ELR (cell line): ENCODE data around the gene NPTX2.

Experiments used
- DNase-seq: peaks from one replicate; pipeline ENCODE4 v3.0.0-alpha.2; 2015; ENCODE audit warnings: low read depth

NPTX2 gene

GRCh38 chr7:98619450-98620321, 2.6 kb downstream of the NPTX2 start:
- no peak for DNase-seq

DNA sequence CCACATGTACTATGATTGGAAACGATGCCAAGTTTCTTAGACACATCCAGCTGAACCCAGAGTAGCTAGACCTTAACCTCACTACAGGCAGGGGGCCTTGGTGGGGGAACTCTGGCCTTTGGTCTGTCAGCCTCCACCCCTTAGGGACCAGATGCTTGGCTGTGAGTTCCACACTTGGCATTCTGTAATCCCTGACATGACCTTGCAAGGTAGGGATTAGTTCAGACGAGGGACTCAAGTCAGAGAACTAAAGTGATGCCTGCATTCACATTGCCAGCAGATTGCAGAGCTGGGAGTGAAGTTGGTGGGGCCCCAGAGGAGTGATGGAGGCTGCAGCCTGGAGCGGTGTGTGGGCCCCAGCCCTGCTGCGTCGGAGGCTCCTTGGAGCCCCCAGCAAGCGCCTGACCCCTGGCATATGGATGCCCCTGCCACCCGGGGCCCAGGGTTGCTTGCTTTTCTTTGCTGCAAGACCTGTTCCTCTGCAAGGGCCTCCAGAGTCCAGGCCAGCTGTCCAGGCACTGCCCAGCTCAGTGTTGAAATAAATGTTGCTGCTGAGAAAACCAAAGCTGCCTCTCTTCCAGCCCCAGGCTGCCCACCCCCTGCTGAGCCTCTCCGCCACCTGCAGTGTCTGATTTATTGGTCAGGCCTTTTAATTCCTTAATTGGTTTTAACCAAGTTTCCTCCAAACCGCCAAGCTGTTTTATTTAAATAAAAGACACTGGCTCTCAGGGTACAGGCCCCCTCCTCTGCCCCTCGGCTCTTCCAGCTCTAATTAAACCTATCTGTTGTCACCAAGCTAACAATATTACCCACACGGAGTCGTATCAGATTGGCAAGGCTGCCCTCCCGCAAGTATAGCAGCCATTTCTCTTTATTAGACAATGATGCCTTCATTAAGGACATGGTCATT, 4.7 kb downstream of the NPTX2 start:
- DNase-seq: no peak

GRCh38 chr7:98622926-98623325, 5.8 kb downstream of the NPTX2 start:
- no peak for DNase-seq

DNA sequence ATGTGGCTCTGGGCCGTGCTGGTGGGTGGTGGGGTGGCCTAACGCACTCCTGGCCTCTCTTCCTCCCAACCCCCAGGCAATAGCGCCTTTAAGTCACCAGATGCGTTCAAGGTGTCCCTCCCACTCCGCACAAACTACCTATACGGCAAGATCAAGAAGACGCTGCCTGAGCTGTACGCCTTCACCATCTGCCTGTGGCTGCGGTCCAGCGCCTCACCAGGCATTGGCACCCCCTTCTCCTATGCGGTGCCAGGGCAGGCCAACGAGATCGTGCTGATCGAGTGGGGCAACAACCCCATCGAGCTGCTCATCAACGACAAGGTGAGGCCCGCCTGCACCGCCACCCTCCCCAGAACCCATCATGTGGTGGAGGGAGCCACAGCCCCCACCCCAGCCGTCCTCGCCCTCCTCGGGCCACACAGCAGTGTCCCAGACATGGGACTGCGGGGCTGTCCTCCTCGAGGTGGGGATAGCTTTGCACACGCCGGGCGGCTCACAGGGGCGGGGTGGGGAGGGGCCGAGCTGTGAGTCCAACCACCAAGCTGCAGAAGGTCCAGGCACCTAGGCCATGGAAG, 7.8 kb downstream of the NPTX2 start:
- DNase-seq: no peak

DNA sequence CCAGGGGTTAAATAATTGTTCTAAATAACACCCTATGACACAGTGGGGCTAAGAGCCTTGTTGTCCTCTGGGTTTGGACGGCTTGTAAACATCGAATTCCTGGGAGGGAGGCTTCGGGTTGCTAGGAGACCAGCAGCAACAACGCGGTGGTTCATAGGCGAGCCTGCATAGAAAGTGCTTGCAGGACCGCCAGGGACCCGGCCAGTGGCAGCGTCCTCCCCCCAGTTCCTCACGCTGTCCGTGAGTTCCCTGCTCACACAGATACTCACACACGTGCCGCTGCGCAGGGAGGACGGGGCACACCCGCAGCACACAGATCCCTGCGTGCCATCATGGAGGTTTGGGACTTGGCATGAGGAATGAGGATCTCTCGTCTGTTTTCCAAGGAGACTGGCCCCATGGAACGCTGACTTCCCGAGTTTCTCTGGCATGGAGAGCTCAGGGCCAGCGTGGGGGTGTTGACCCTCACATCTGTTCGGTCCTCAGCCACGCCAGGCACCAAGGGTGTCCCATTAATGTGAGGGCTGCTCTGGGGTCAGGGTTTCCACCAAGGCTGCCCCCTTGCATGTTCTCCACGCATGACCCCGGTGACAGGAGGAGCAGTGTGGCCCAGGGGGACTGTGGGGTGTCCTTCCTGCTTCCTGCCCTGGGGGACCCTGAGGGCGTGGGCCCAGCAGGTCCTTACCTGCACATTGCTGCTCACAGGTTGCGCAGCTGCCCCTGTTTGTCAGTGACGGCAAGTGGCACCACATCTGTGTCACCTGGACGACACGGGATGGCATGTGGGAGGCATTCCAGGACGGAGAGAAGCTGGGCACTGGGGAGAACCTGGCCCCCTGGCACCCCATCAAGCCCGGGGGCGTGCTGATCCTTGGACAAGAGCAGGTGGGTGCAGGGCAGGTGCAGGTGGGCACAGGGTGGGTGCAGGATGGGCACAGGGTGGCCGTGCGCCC, 9.7 kb downstream of the NPTX2 start:
- no peak for DNase-seq

- no peak for DNase-seq
Measured at GRCh38 chr7:98627413-98627790, 10.3 kb downstream of the NPTX2 start.

DNA sequence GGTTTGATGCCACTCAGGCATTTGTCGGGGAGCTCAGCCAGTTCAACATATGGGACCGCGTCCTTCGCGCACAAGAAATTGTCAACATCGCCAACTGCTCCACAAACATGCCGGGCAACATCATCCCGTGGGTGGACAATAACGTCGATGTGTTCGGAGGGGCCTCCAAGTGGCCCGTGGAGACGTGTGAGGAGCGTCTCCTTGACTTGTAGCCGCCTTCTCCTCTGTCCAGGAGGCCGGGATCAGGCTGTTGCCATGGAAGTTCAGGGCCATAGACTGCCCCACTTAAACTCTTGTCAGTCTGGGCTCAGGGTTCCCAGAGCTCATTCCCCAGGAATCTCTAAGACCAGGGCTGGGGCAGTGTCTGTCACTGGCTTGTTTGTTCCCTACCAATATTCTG, 11.3 kb downstream of the NPTX2 start:
- DNase-seq: no peak

DNA sequence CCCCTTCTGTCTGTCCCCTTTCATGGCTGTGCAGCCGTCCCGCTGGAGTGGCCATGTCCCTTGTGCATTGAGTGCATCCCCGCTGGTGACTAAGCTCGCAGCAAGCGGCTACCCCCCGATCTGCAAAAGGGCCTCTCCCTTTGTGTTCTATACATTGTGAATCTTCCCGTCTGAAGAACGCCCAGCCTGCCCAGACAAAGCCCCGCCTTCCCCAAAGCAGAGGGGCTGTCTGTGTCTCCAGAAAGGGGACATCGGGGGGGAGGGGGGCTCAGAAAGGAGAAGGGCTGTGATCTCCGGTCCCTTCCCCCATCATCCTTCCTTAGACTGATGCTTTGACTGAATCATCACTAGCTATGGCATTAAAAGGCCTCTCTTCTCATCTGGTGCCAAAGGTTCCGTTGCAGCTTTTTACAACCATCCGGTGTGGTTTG, 11.9 kb downstream of the NPTX2 start:
- no peak for DNase-seq

DNA sequence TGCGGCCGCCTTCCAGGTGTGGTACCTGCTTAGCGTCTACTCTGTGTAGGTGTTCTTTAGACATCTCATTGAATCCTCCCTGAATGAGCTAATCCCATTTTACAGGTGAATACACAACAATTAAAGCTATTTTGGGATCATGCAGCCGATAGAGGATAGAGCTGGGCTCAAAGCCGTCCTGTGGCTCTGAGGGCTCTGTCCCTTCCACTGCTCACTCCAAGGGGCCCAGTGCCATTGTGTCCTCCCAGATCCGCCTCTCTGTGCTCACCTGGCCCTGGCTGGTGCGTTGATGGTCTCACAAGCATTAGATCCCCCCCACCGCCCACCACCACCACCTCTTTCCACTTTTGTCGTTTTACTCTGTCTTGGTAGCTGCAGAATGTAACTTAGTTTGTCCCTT, 13.1 kb downstream of the NPTX2 start:
- no peak for DNase-seq

DNA sequence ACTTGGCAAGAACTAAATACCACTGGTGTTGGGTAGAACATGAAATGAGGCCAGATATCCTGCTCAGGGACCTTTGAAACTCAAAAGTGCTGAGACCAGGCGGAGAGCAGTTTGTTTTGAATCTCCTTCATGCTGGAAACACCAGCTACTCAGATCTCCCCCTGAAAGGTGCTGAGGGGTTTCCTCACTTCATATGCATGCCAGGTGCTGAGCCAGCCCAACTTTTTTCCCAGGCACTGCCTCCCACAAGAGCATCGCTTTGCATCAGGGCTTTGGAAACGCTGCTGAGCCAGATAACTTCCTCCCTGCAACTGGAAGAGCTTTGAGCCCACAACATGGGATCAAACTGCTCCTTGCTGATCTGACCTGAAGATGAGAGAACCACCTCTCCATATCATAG, 13.7 kb downstream of the NPTX2 start:
- DNase-seq: no peak

GRCh38 chr7:98638853-98639252, 21.8 kb downstream of the NPTX2 start:
- DNase-seq: no peak

DNA sequence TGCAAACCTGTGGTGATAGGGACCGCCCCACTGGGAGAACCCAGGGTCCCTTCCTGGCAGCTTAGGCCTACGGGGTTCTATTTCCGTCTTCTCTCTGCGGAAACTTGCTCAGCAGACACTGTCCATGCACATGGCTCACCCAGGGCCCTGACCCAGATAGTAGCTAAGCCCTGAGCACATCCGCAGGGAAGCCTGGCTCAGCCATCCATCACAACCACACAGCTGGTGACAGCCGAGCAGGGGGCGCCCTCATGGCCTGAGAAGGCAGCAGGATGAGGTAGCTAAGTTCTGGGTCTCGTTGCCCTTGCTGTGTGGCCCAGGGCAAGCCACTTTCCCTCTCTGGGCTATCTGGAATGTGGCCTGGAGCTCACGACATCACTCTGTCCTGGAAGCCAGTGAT, 23.3 kb downstream of the NPTX2 start:
- DNase-seq: no peak

DNA sequence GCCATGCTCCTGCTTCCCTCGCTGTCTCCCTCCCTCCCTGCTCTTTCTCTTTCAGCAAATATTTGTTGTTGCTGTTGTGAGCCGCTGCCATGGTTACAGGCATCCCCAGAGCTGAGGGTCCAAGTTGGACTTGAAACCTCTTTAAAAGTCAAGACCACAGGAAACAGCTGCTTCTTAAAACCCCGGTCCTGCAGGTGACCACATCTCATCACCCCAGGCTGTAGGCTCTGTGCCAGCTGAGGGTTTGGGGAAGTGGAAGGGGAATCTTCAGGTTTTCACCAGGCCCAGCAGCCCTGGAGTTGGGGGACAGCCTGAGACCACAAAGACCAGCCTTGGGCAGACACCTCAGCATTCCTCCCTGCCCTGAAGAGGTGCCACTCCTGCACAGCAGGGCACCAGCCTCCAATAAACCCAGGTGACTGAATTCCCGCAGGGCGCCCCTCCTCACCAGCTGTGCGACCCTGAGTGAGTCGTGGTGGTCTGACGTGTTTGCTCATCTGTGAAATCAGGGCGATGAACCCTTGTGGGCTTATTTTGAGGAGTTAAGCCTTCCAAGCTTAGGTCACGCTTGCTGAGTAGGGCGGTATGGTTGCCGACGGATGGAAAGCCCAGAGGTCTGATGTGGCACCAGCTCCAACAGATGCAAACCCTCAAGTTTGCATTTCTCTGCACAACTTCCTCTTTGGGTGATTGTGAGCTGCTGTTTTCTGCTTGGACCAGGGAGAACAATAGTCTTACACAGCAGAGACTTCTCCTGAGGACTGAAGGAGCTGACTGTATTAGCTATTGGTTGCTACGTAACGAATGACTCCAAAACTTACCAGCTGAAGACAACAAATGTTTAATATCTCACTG, 24.8 kb downstream of the NPTX2 start:
- no peak for DNase-seq

- DNase-seq: no peak
Measured at GRCh38 chr7:98643236-98643985, 26.3 kb downstream of the NPTX2 start.

DNA sequence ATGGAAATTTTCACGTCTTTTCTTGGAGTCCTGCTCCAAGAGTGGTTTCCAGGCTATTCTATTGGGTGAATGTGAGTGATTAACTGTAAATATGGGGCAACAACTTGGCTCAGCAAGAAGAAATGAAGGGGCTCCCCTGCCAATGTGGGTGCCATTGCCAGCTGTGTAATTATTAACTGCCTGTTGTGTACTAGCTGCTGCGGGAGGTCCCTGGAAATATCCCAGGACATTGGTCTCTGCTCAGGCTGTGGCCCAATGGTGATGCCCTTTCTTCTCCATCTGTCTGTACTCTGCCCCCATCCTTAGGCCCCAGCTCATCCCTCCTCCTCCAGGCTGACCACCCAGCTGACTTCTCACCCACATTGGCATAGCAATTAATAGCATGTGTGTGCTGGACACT, 29.4 kb downstream of the NPTX2 start:
- no peak for DNase-seq

GRCh38 chr7:98647326-98647725, 30.2 kb downstream of the NPTX2 start:
- no peak for DNase-seq

GRCh38 chr7:98651760-98652159, 34.7 kb downstream of the NPTX2 start:
- DNase-seq: no peak

GRCh38 chr7:98653601-98654310, 36.7 kb downstream of the NPTX2 start:
- no peak for DNase-seq
